ENCODE data around the gene PDE1A. TPM values are rescaled to one million over a fixed set of nuclear protein-coding genes. Genes with fewer than 3 reads are reported as not detected.

The PDE1A gene
- total RNA-seq, 1 experiment from 2014 or later: 3.1 TPM

- no peak overlapping the region for H3K4me3 ChIP-seq (ENCODE audit: low read depth, low read length, poor library complexity, severe bottlenecking)
- POLR2A ChIA-PET (ENCODE audit: low non-redundant PET): no interaction called here
- peaks cover 6% of the 10 kb centered on the region for H3K4me1 ChIP-seq (ENCODE audit: insufficient read depth, low read length, poor library complexity, severe bottlenecking)
- CTCF ChIA-PET: interaction anchor here (0.7 kb wide), 1 partner anchor 41 kb away, joined by 3 read pairs; no protein-coding TSS in a partner anchor
- H3K27me3 ChIP-seq (replicated peaks; ENCODE audit: insufficient read depth, low read depth, low read length, poor library complexity): no peaks in the 10 kb centered on the region
- intact Hi-C loops (cut with micrococcal nuclease; ENCODE audit: unreplicated experiment): no loop called here
- no TSS peak for BruUV-seq (replicated peaks)
- H3K9me3 ChIP-seq (ENCODE audit: low read depth, low read length, poor library complexity, severe bottlenecking): no peaks in the 10 kb centered on the region
- DNase-seq (ENCODE audit: low spot score): peak; percentile 21
- H3K36me3 ChIP-seq (ENCODE audit: insufficient read depth, low read length, poor library complexity, severe bottlenecking): no peaks in the 10 kb centered on the region
- no peak for TF ChIP-seq EZH2 (IDR thresholded peaks at IDR 0.05; ENCODE audit: borderline replicate concordance, low read depth, low read length, poor library complexity, severe bottlenecking)
- TF ChIP-seq CTCF (conservative IDR thresholded peaks at IDR 0.05; ENCODE audit: low read depth, low read length): no peak
- no peak overlapping the region for H3K27ac ChIP-seq (ENCODE audit: low read depth, low read length, poor library complexity, severe bottlenecking)
These were observed 282.1 kb downstream of the PDE1A start for GRCh38 chr2:182144776-182145165.

GRCh38 chr2:182144041-182144775, 282.6 kb downstream of the PDE1A start:
- TF ChIP-seq EZH2 (IDR thresholded peaks at IDR 0.05; ENCODE audit: borderline replicate concordance, low read depth, low read length, poor library complexity, severe bottlenecking): no peak
- TF ChIP-seq CTCF (conservative IDR thresholded peaks at IDR 0.05; ENCODE audit: low read depth, low read length): no peak
- intact Hi-C loops (cut with micrococcal nuclease; ENCODE audit: unreplicated experiment): no loop called here
- peak; percentile 19 for DNase-seq (ENCODE audit: low spot score)
- Histone ChIP-seq H3K4me1 (ENCODE audit: insufficient read depth, low read length, poor library complexity, severe bottlenecking) (peaks cover 6% of the 10 kb centered on the region), H3K9me3 (ENCODE audit: low read depth, low read length, poor library complexity, severe bottlenecking) (no peaks in the 10 kb centered on the region), H3K27me3 (replicated peaks; ENCODE audit: insufficient read depth, low read depth, low read length, poor library complexity) (no peaks in the 10 kb centered on the region), H3K27ac (ENCODE audit: low read depth, low read length, poor library complexity, severe bottlenecking) (no peak overlapping the region), H3K36me3 (ENCODE audit: insufficient read depth, low read length, poor library complexity, severe bottlenecking) (no peaks in the 10 kb centered on the region), H3K4me3 (ENCODE audit: low read depth, low read length, poor library complexity, severe bottlenecking) (no peak overlapping the region)
- ChIA-PET CTCF (no interaction called here), POLR2A (ENCODE audit: low non-redundant PET) (no interaction called here)
- no TSS peak for BruUV-seq (replicated peaks)

GRCh38 chr2:182142062-182142461, 284.8 kb downstream of the PDE1A start:
- Histone ChIP-seq H3K36me3 (ENCODE audit: insufficient read depth, low read length, poor library complexity, severe bottlenecking) (no peaks in the 10 kb centered on the region), H3K27me3 (replicated peaks; ENCODE audit: insufficient read depth, low read depth, low read length, poor library complexity) (no peaks in the 10 kb centered on the region), H3K9me3 (ENCODE audit: low read depth, low read length, poor library complexity, severe bottlenecking) (no peaks in the 10 kb centered on the region), H3K4me1 (ENCODE audit: insufficient read depth, low read length, poor library complexity, severe bottlenecking) (peaks cover 6% of the 10 kb centered on the region), H3K27ac (ENCODE audit: low read depth, low read length, poor library complexity, severe bottlenecking) (no peak overlapping the region), H3K4me3 (ENCODE audit: low read depth, low read length, poor library complexity, severe bottlenecking) (no peak overlapping the region)
- intact Hi-C loops (cut with micrococcal nuclease; ENCODE audit: unreplicated experiment): no loop called here
- CTCF ChIA-PET: no interaction called here
- TF ChIP-seq EZH2 (IDR thresholded peaks at IDR 0.05; ENCODE audit: borderline replicate concordance, low read depth, low read length, poor library complexity, severe bottlenecking): no peak
- no peak for TF ChIP-seq CTCF (conservative IDR thresholded peaks at IDR 0.05; ENCODE audit: low read depth, low read length)
- no peak for DNase-seq (ENCODE audit: low spot score)
- POLR2A ChIA-PET (ENCODE audit: low non-redundant PET): no interaction called here
- BruUV-seq (replicated peaks): no TSS peak
